ENCODE data around the gene SAMD14. TPM values are rescaled to one million over a fixed set of nuclear protein-coding genes. Genes with fewer than 3 reads are reported as not detected.

SAMD14 gene
- total RNA-seq, 1 experiment from 2014 or later = not detected

DNA sequence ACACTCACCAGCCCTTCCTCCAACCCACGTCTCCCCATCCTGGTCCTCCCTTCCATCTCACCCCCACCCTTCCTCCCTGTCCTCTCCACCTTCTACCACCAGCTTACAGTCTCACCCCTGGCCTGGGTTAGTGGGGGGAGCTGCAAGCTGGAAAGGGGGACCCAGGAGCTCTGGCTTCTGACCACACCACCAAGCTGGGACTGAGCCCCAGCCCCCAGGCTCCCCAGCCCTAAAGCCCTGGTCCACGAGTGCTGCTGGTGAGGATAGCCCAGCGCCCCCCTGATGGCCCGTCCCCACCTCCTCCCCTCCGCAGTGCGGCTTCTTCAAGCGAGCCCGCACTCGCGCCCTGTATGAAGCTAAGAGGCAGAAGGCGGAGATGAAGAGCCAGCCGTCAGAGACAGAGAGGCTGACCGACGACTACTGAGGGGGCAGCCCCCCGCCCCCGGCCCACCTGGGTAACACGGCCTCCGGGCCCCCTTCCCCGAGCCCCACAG, 42.0 kb downstream of the SAMD14 start:
- Mint-ChIP-seq H3K4me3 (ENCODE audit: low read depth, unreplicated experiment) (no peak overlapping the region), H3K27ac (ENCODE audit: unreplicated experiment) (peak overlapping the region; percentile 65)
- CTCF ChIA-PET = interaction anchor here (0.7 to 1.7 kb wide), 8 partner anchors 10 to 90 kb away, joined by 3 to 35 read pairs (median 3); no protein-coding TSS in a partner anchor

DNA sequence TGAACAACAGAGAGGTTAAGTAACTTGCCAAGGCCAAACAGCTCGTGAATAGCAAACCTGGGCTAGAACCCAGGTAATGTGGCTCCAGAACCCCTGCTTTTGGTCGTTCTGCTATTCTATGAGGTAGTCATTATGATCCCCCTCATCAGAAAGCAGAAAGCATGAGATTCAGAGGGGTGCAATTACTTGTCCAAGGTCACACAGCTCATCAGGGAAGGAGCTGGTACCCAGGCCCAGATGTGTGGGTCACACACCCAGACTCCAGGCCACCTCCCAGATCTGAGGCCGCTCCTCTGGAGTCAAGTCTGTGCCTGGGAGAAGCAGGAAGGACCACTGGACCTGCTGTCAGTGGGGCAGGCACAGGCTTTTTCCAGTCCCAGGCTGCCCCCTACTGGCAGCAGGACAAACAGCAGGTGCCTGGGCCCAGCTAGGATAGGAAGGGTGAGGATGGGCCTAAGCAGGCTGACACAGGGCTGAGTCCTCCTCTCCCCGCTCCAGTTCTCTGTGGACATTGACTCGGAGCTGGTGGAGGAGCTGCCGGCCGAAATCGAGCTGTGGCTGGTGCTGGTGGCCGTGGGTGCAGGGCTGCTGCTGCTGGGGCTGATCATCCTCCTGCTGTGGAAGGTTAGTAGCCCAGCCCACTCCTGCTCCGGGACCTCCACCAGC, 42.6 kb downstream of the SAMD14 start:
- CTCF ChIA-PET = interaction anchor here (0.7 to 1.7 kb wide), 9 partner anchors 10 to 148 kb away, joined by 3 to 35 read pairs (median 3); no protein-coding TSS in a partner anchor

More for the DNA sequence above, 42.0 kb downstream of the SAMD14 start:
- Mint-ChIP-seq H3K9me3 (ENCODE audit: low read depth, unreplicated experiment) (no peaks in the 10 kb centered on the region), H3K27me3 (ENCODE audit: unreplicated experiment) (no peaks in the 10 kb centered on the region), H3K4me1 (ENCODE audit: low read depth, unreplicated experiment) (peaks cover 1% of the 10 kb centered on the region), H3K36me3 (ENCODE audit: insufficient read depth, unreplicated experiment) (peaks cover 91% of the 10 kb centered on the region)
- intact Hi-C loops (cut with micrococcal nuclease; ENCODE audit: unreplicated experiment) = loop anchor here (1.0 to 10.0 kb wide), 2 partner anchors 61 to 203 kb away; no protein-coding TSS in a partner anchor
- TF ChIP-seq, protein P1, sequence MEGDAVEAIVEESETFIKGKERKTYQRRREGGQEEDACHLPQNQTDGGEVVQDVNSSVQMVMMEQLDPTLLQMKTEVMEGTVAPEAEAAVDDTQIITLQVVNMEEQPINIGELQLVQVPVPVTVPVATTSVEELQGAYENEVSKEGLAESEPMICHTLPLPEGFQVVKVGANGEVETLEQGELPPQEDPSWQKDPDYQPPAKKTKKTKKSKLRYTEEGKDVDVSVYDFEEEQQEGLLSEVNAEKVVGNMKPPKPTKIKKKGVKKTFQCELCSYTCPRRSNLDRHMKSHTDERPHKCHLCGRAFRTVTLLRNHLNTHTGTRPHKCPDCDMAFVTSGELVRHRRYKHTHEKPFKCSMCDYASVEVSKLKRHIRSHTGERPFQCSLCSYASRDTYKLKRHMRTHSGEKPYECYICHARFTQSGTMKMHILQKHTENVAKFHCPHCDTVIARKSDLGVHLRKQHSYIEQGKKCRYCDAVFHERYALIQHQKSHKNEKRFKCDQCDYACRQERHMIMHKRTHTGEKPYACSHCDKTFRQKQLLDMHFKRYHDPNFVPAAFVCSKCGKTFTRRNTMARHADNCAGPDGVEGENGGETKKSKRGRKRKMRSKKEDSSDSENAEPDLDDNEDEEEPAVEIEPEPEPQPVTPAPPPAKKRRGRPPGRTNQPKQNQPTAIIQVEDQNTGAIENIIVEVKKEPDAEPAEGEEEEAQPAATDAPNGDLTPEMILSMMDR (IDR thresholded peaks at IDR 0.05; ENCODE audit: unreplicated experiment) = no peak
- no TSS peak for BruUV-seq (replicated peaks)
- DNase-seq = no peak

GRCh38 chr17:50081757-50082156, 48.2 kb downstream of the SAMD14 start:
- peak overlapping the region; percentile 36 for H3K27ac Mint-ChIP-seq (ENCODE audit: unreplicated experiment)
- CTCF ChIA-PET = interaction anchor here (0.9 to 1.1 kb wide), 2 partner anchors 15 to 55 kb away, joined by 3 read pairs; no protein-coding TSS in a partner anchor
- H3K36me3 Mint-ChIP-seq (ENCODE audit: insufficient read depth, unreplicated experiment) = peaks cover 91% of the 10 kb centered on the region
- no TSS peak for BruUV-seq (replicated peaks)
- peaks cover 31% of the 10 kb centered on the region for H3K4me1 Mint-ChIP-seq (ENCODE audit: low read depth, unreplicated experiment)
- no peaks in the 10 kb centered on the region for H3K9me3 Mint-ChIP-seq (ENCODE audit: low read depth, unreplicated experiment)
- no peak overlapping the region for H3K4me3 Mint-ChIP-seq (ENCODE audit: low read depth, unreplicated experiment)
- TF ChIP-seq, protein P1 (IDR thresholded peaks at IDR 0.05; ENCODE audit: unreplicated experiment) = no peak
- H3K27me3 Mint-ChIP-seq (ENCODE audit: unreplicated experiment) = no peaks in the 10 kb centered on the region
- no peak for DNase-seq
- intact Hi-C loops (cut with micrococcal nuclease; ENCODE audit: unreplicated experiment) = loop anchor here (10.0 kb wide), 1 partner anchor 197 kb away; no protein-coding TSS in a partner anchor

More for the DNA sequence above, 42.6 kb downstream of the SAMD14 start:
- H3K9me3 Mint-ChIP-seq (ENCODE audit: low read depth, unreplicated experiment) = no peaks in the 10 kb centered on the region
- peak; percentile 91 for DNase-seq
- no peak overlapping the region for H3K4me3 Mint-ChIP-seq (ENCODE audit: low read depth, unreplicated experiment)
- H3K36me3 Mint-ChIP-seq (ENCODE audit: insufficient read depth, unreplicated experiment) = peaks cover 93% of the 10 kb centered on the region
- peak overlapping the region; percentile 65 for H3K27ac Mint-ChIP-seq (ENCODE audit: unreplicated experiment)
- no peaks in the 10 kb centered on the region for H3K27me3 Mint-ChIP-seq (ENCODE audit: unreplicated experiment)
- H3K4me1 Mint-ChIP-seq (ENCODE audit: low read depth, unreplicated experiment) = no peaks in the 10 kb centered on the region
- BruUV-seq (replicated peaks) = no TSS peak
- TF ChIP-seq, protein P1 (IDR thresholded peaks at IDR 0.05; ENCODE audit: unreplicated experiment) = peak; percentile 98
- intact Hi-C loops (cut with micrococcal nuclease; ENCODE audit: unreplicated experiment) = loop anchor here (1.0 to 10.0 kb wide), 2 partner anchors 60 to 203 kb away; no protein-coding TSS in a partner anchor

GRCh38 chr17:50080827-50081226, 49.1 kb downstream of the SAMD14 start:
- DNase-seq = no peak
- no peaks in the 10 kb centered on the region for H3K27me3 Mint-ChIP-seq (ENCODE audit: unreplicated experiment)
- intact Hi-C loops (cut with micrococcal nuclease; ENCODE audit: unreplicated experiment) = loop anchor here (10.0 kb wide), 1 partner anchor 196 kb away; no protein-coding TSS in a partner anchor
- H3K4me1 Mint-ChIP-seq (ENCODE audit: low read depth, unreplicated experiment) = peaks cover 31% of the 10 kb centered on the region
- CTCF ChIA-PET = interaction anchor here (0.5 to 1.7 kb wide), 5 partner anchors 14 to 203 kb away, joined by 3 to 9 read pairs (median 3); no protein-coding TSS in a partner anchor
- no peak overlapping the region for H3K4me3 Mint-ChIP-seq (ENCODE audit: low read depth, unreplicated experiment)
- H3K27ac Mint-ChIP-seq (ENCODE audit: unreplicated experiment) = peak overlapping the region; percentile 20
- TF ChIP-seq, protein P1 (IDR thresholded peaks at IDR 0.05; ENCODE audit: unreplicated experiment) = no peak
- peaks cover 94% of the 10 kb centered on the region for H3K36me3 Mint-ChIP-seq (ENCODE audit: insufficient read depth, unreplicated experiment)
- BruUV-seq (replicated peaks) = no TSS peak
- H3K9me3 Mint-ChIP-seq (ENCODE audit: low read depth, unreplicated experiment) = no peaks in the 10 kb centered on the region
